ENCODE measurements around the gene BUB1.
"Not testable (repeated sequence)": the region's sequence is repeated elsewhere in the genome, so short reads cannot be mapped to it uniquely, and the experiment has no call there.

BUB1 gene

GRCh38 chr2:110589677-110590330, 88.1 kb downstream of the BUB1 start:
- DNase-seq = not testable (repeated sequence)

GRCh38 chr2:110588520-110588919, 89.3 kb downstream of the BUB1 start:
- DNase-seq = not testable (repeated sequence)

All from NCI-H2227 treated with DMSO at 0.1 percent for 48 hours (cell line).